Mucosa of descending colon (tissue), 3 donors: ENCODE data around the gene PACRG. TPM values are rescaled to one million over a fixed set of nuclear protein-coding genes. Genes with fewer than 3 reads are reported as not detected.

ENCODE experiments used
- ATAC-seq: fragments of 200-7000 bp; cut with Tn5 transposase; one replicate; pipeline ENCODE4 v1.9.1; 2020; ENCODE audit warnings: mild to moderate bottlenecking, moderate library complexity
- DNase-seq, 3 donors: peaks; one replicate each; pipeline ENCODE4 v3.0.0-alpha.2; 2020
- H3K36me3 ChIP-seq: fragments of 200-600 bp; one replicate; pipeline ENCODE4 v1.8.0; 2021; ENCODE audit warnings: low read depth, mild to moderate bottlenecking
- H3K4me1 ChIP-seq: fragments of 200-600 bp; one replicate; pipeline ENCODE4 v1.8.0; 2021; ENCODE audit warnings: low read depth, mild to moderate bottlenecking
- H3K4me3 ChIP-seq: fragments of 200-600 bp; one replicate; pipeline ENCODE4 v1.8.0; 2021; ENCODE audit warnings: mild to moderate bottlenecking
- H3K9me3 ChIP-seq: fragments of 200-600 bp; one replicate; pipeline ENCODE4 v1.8.0; 2021; ENCODE audit warnings: mild to moderate bottlenecking
- intact Hi-C, 2 donors: fragments of 100-400 bp; cut with DNase I in 1 of 2; cut with micrococcal nuclease in 1 of 2; formaldehyde crosslinking; loops; one replicate each; pipeline versions ENCODE4 v1.11.0 to v1.11.1; 2022; cut with DNase I, micrococcal nuclease
- total RNA-seq, 3 donors: library from RNA; stranded (reverse); fragmentation: NEBNext Ultra II Directional in 2 of 3; extraction: Animal tissue kit (Norgen Biotek cat#: 25700) in 2 of 3; gene quantifications; one replicate each; pipeline versions ENCODE4 v1.2.1 to v1.2.4, GENCODE V29; 2021 to 2023
- TF ChIP-seq, protein P1 (sequence below): fragments of 200-600 bp; IDR thresholded peaks from one replicate; pipeline ENCODE4 v1.8.0; 2022; ENCODE audit warnings: antibody characterized with exemption, mild to moderate bottlenecking
- donor health status: DM: no; HTN: no; CAD: no; lungs with moderate emphysema.
- donor health status: DM: no; HTN: no; CAD: no.
- donor health status: DM: no; HTN: yes; CAD: no.

Gene PACRG
- total RNA-seq, 3 donors from 2014 or later: 1.1 to 1.5 (median 1.3) TPM

DNA sequence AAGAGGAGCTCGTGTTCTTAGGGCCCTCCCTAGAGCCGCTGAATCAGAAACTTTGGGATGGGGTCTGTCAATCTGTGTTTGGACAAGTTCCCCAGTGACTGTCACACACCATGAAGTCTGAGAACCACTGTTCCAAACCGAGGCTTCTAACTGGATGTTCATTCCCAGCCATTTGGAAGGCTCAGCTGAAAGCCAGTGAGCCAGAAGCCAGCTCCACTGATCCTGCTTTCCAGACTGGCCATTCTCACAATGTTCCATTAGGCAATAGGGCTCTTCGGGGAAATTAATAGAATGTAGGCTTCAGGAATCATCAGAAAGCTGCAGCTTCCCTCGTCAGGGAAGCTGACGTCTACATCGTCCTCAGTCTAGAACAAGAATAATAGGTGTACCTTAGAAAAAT lies 595.9 kb downstream of the PACRG start:
- no peaks in the 10 kb centered on the region for H3K36me3 ChIP-seq
- DNase-seq (no peak), ATAC-seq (no peak)
- no peaks in the 10 kb centered on the region for H3K9me3 ChIP-seq
- intact Hi-C loops: no loop called here
- no peak overlapping the region for H3K4me3 ChIP-seq
- H3K4me1 ChIP-seq: no peaks in the 10 kb centered on the region
- TF ChIP-seq, protein P1, sequence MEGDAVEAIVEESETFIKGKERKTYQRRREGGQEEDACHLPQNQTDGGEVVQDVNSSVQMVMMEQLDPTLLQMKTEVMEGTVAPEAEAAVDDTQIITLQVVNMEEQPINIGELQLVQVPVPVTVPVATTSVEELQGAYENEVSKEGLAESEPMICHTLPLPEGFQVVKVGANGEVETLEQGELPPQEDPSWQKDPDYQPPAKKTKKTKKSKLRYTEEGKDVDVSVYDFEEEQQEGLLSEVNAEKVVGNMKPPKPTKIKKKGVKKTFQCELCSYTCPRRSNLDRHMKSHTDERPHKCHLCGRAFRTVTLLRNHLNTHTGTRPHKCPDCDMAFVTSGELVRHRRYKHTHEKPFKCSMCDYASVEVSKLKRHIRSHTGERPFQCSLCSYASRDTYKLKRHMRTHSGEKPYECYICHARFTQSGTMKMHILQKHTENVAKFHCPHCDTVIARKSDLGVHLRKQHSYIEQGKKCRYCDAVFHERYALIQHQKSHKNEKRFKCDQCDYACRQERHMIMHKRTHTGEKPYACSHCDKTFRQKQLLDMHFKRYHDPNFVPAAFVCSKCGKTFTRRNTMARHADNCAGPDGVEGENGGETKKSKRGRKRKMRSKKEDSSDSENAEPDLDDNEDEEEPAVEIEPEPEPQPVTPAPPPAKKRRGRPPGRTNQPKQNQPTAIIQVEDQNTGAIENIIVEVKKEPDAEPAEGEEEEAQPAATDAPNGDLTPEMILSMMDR: no peak

DNA sequence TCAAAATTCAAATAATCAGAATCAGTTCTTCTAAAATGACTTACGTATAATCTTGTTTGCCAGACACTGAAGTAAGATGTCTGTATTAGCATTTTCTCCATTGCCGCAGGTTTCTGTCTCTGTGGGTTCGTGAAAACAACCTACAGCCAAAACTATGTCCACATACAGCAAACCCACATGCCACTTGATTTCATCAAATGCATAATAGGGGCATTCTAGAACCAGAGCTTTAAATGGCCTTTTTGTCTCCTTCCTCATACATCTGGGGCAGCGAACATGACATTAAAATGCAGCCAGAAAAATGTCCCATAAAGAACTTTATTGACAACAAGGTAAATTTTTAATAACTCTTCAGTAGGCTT lies 596.5 kb downstream of the PACRG start:
- no peak for ATAC-seq
- Histone ChIP-seq H3K4me1 (no peaks in the 10 kb centered on the region), H3K4me3 (no peak overlapping the region), H3K36me3 (no peaks in the 10 kb centered on the region), H3K9me3 (no peaks in the 10 kb centered on the region)
- intact Hi-C loops: no loop called here
- DNase-seq: no peak
- TF ChIP-seq, protein P1: no peak

DNA sequence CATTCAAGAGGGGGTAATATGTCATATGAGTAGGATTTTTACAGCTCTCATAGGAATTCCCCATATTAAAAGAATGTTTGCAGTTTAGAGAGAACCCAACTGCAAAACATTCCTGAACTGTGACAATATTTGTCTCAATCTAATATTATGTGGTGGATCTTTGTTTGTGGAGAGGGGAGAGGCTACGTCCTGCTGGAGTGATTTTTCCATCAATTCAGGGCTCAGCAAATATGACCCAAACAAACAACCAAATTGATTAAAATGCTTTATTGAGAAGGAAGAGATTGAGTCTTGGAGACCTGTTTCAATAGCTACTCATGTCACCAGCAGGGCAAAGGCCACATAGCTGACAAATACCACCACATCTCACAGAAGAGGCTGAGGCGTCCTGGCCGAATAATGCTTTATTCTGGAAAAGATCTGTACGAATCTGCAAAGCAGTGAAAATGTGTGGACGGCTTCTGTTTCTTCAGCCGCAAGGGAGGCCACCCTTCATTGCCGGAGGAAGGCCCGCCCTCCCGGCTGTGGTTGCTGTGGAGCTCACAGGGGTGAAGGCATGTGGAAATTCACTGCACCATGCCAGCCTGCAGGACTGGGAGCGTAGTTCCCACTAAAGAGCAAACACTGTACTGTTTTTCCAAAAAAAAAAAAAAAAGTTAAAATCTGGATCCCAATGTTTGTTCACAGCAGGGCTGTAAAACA lies 597.1 kb downstream of the PACRG start:
- intact Hi-C loops: no loop called here
- H3K4me1 ChIP-seq: no peaks in the 10 kb centered on the region
- TF ChIP-seq, protein P1: no peak
- DNase-seq (no peak), ATAC-seq (no peak)
- no peaks in the 10 kb centered on the region for H3K9me3 ChIP-seq
- no peaks in the 10 kb centered on the region for H3K36me3 ChIP-seq
- H3K4me3 ChIP-seq: no peak overlapping the region

DNA sequence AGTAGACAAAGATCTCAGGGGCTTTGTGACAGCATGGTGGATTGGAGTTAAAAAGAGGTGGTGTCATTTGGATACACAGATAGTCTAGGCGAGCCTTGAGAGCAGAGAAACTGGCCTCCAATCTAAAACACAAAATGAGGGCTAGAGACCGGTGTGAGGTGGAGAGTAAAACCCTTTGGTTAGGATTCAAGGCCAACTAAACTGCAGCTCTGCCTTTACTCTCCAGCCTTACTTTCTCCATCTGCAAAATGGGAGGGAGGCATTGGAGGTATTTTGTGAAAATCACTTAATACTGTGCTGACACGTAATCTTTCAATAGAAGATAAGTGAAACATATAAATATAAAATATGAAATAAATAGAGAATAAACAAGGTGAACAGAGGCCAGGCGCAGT lies 597.6 kb downstream of the PACRG start:
- Histone ChIP-seq H3K4me3 (no peak overlapping the region), H3K9me3 (no peaks in the 10 kb centered on the region), H3K4me1 (no peaks in the 10 kb centered on the region), H3K36me3 (no peaks in the 10 kb centered on the region)
- TF ChIP-seq, protein P1: no peak
- intact Hi-C loops: no loop called here
- ATAC-seq: no peak
- no peak for DNase-seq

DNA sequence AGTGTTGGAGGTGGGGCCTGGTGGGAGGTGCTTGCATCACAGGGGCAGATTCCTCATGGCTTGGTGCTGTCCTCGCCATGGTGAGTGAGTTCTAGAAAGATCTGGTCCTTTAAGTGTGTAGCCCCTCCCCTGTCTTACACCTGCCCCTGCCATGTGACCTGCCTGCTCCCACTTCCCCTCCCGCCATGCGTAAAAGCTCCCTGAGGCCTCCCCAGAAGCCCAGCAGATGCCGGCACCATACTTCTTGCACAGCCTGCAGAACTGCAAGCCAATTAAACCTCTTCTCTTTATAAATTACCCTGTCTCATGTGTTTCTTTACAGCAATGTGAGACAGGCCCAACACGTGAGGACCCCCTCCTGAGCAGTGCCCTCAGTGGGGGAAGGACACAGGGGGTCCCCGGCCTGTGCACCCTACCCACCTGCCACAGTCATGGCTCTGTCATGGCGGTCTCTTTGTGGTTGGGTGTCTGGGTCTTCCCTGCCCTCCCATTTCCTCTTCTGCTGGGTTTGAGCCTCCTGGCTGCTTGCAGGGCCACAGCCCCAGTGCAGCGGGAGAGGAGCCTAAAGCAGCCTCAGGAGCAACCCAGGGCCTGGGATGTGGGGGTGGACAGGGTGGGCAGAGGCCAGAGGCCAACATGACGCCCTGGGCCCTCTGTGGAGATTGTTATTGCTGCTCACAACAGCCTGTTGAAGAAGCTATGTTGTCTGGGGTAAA lies 599.5 kb downstream of the PACRG start:
- intact Hi-C loops: no loop called here
- ATAC-seq (no peak), DNase-seq (no peak)
- no peaks in the 10 kb centered on the region for H3K9me3 ChIP-seq
- H3K36me3 ChIP-seq: no peaks in the 10 kb centered on the region
- no peaks in the 10 kb centered on the region for H3K4me1 ChIP-seq
- TF ChIP-seq, protein P1: no peak
- no peak overlapping the region for H3K4me3 ChIP-seq
